ENCODE data around the gene CLMN. TPM values are rescaled to one million over a fixed set of nuclear protein-coding genes. Genes with fewer than 3 reads are reported as not detected.

Gene CLMN
- total and polyA plus RNA-seq, 2 donors: 0.71 to 1.9 TPM

DNA sequence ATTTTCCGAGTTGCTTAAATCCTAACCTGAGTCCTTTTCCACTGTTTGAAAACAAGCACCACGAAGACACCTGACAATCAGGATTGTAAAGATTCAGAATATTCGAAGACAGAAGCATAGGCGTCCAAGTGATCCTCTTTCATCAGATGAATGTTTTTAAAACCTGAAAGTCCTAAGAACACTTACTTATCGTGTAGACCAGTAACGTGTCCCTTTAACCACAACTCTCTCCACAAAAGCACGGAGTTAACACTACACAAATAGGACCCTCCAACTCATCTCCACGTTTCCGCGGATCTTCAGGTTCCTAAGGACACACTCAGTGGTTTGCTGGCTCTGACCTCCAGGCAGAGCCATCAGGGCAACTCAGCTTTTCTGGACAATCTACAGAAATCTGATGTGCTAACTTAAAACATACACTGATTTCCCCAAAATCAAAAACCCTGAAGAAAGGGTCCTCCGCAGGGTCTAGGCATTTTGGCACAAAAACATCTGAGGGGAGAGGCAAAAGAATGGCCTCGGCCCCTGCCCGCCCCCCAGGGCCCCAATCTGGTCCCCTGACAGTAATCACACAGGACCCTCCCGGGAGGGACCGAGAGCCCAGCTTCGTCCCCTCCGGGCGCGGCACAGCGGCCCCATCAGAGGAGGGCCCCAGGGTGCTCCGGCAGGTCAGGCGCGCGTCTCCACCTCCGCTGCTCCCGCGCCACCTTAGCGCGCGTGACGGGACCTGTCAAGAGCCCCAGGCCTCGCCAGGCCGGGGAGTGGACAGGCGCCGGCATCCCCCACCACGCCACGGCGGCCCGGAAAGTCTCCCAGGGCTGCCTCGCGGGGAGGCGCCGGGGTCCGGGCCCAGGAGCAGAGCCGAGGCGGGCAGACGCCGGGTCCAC lies 163.3 kb downstream of the CLMN start:
- Histone ChIP-seq H3K36me3 (ENCODE audit: control insufficient read depth in 2 of 2, insufficient read depth in 2 of 2, low read length in 1 of 2) (no peaks in the 10 kb centered on the region), H3K27me3 (ENCODE audit: control insufficient read depth in 2 of 2, insufficient read depth in 1 of 2, low read length in 1 of 2) (no peaks in the 10 kb centered on the region), H3K27ac (ENCODE audit: low read depth in 1 of 2, low read length in 1 of 2) (peak overlapping the region; percentile 42 to 92), H3K4me1 (ENCODE audit: control insufficient read depth in 2 of 2, insufficient read depth in 2 of 2, low read length in 2 of 2) (peaks cover 10 to 12% of the 10 kb centered on the region in 2 donors), H3K9me3 (ENCODE audit: control insufficient read depth in 2 of 2, insufficient read depth in 1 of 2, low read length in 1 of 2) (no peaks in the 10 kb centered on the region), H3K4me3 (ENCODE audit: low read length in 2 of 2) (peak overlapping the region; percentile 73 to 84)
- 1% methylated on average over 48 of the region's 48 CpGs for WGBS
- DNase-seq (ENCODE audit: low read depth in 6 of 9, low spot score in 9 of 9): peak in 3 of 9 donors; percentile 28 to 59 (median 41)

DNA sequence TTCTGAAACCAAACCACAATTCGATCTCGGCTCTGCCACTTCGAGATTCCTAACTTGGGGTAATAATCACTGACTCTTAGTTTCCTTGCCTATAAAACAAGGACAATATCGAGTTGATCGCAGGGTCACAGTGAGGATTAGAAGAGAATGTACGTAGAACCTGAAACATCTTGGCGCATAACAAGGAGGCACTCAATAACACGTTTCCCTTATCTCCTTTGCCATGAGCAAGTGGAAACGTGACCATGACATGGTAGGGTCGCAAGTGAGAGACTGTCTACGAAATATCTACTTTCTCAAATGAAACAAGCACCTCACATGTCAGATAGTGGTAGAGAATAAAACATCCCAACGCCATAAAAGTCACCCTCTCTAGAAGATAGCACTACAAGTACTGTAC lies 164.7 kb downstream of the CLMN start:
- H3K4me1 ChIP-seq (ENCODE audit: control insufficient read depth in 2 of 2, insufficient read depth in 2 of 2, low read length in 2 of 2): peaks cover 10 to 12% of the 10 kb centered on the region in 2 donors
- DNase-seq (ENCODE audit: low read depth in 6 of 9, low spot score in 9 of 9): no peak
- no peaks in the 10 kb centered on the region for H3K36me3 ChIP-seq (ENCODE audit: control insufficient read depth in 2 of 2, insufficient read depth in 2 of 2, low read length in 1 of 2)
- no peaks in the 10 kb centered on the region for H3K9me3 ChIP-seq (ENCODE audit: control insufficient read depth in 2 of 2, insufficient read depth in 1 of 2, low read length in 1 of 2)
- no peaks in the 10 kb centered on the region for H3K27me3 ChIP-seq (ENCODE audit: control insufficient read depth in 2 of 2, insufficient read depth in 1 of 2, low read length in 1 of 2)
- 93% methylated on average over 12 of the region's 12 CpGs for WGBS
- H3K4me3 ChIP-seq (ENCODE audit: low read length in 2 of 2): no peak overlapping the region
- no peak overlapping the region for H3K27ac ChIP-seq (ENCODE audit: low read depth in 1 of 2, low read length in 1 of 2)

DNA sequence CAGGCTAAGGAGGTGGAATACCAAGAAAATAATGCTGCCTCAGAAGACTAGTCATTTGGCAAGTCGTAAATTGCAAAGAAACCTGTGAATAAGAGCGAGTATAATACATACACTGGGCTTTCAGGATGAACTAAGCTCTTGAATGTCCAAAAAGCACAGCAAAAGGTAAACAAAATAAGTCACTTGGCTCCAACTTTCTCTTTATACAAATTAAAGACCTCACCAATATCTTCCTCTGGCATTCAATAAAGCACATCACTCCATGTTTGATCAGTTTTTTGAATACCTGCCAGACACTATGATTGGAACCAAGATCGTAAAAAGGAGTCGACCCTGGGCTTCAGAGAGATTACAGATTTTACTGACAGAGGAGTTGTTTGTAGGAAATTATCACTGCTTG lies 165.8 kb downstream of the CLMN start:
- no peak for DNase-seq (ENCODE audit: low read depth in 6 of 9, low spot score in 9 of 9)
- no peaks in the 10 kb centered on the region for H3K36me3 ChIP-seq (ENCODE audit: control insufficient read depth in 2 of 2, insufficient read depth in 2 of 2, low read length in 1 of 2)
- WGBS: 94% methylated on average over 4 of the region's 4 CpGs
- H3K4me1 ChIP-seq (ENCODE audit: control insufficient read depth in 2 of 2, insufficient read depth in 2 of 2, low read length in 2 of 2): peaks cover 10 to 12% of the 10 kb centered on the region in 2 donors
- H3K9me3 ChIP-seq (ENCODE audit: control insufficient read depth in 2 of 2, insufficient read depth in 1 of 2, low read length in 1 of 2): no peaks in the 10 kb centered on the region
- H3K27ac ChIP-seq (ENCODE audit: low read depth in 1 of 2, low read length in 1 of 2): no peak overlapping the region
- H3K4me3 ChIP-seq (ENCODE audit: low read length in 2 of 2): no peak overlapping the region
- H3K27me3 ChIP-seq (ENCODE audit: control insufficient read depth in 2 of 2, insufficient read depth in 1 of 2, low read length in 1 of 2): no peaks in the 10 kb centered on the region

DNA sequence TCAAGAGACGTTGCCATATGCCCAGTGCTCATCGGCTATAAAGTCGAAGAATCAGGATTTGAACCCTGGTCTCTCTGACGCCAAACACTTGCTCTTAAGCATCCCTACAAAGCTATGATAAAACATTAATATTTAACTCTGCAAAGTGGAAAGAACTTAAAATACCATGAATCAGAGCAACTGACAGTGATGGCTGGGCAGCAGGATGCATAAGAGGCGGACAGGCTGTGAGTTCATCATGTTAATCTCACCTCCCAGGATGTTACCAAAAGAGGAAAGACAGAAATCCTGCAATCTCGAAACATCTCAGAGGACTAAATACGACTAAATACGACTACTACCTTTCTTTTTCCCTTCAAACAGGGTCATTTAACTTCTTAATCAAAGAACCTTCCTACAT lies 168.1 kb downstream of the CLMN start:
- Histone ChIP-seq H3K4me1 (ENCODE audit: control insufficient read depth in 2 of 2, insufficient read depth in 2 of 2, low read length in 2 of 2) (peaks cover 4 to 7% of the 10 kb centered on the region in 2 donors), H3K27me3 (ENCODE audit: control insufficient read depth in 2 of 2, insufficient read depth in 1 of 2, low read length in 1 of 2) (no peaks in the 10 kb centered on the region), H3K36me3 (ENCODE audit: control insufficient read depth in 2 of 2, insufficient read depth in 2 of 2, low read length in 1 of 2) (no peaks in the 10 kb centered on the region), H3K9me3 (ENCODE audit: control insufficient read depth in 2 of 2, insufficient read depth in 1 of 2, low read length in 1 of 2) (peaks cover 0 to 1% of the 10 kb centered on the region in 2 donors), H3K27ac (ENCODE audit: low read depth in 1 of 2, low read length in 1 of 2) (no peak overlapping the region), H3K4me3 (ENCODE audit: low read length in 2 of 2) (no peak overlapping the region)
- DNase-seq (ENCODE audit: low read depth in 6 of 9, low spot score in 9 of 9): no peak
- WGBS: 95% methylated on average over 8 of the region's 8 CpGs

DNA sequence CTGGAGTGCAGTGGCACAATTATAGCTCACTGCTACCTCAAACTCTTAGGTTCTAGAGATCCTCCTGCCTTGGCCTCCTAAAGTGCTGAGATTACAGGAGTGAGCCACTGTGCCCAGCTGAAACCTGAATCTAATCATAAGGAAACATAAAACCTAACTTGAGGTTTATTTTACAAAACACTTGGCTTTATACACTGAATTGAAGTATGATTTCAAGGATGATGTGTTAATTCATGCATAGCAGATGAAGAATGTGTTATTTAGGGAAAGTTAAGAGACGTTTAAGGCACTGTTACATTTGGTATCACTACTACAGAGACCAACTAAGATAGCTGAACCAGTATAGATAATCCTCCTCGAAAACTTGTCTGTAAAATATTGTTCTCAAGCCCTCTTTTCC lies 168.8 kb downstream of the CLMN start:
- Histone ChIP-seq H3K27me3 (ENCODE audit: control insufficient read depth in 2 of 2, insufficient read depth in 1 of 2, low read length in 1 of 2) (no peaks in the 10 kb centered on the region), H3K4me3 (ENCODE audit: low read length in 2 of 2) (no peak overlapping the region), H3K9me3 (ENCODE audit: control insufficient read depth in 2 of 2, insufficient read depth in 1 of 2, low read length in 1 of 2) (peaks cover 0 to 8% of the 10 kb centered on the region in 2 donors), H3K27ac (ENCODE audit: low read depth in 1 of 2, low read length in 1 of 2) (no peak overlapping the region), H3K4me1 (ENCODE audit: control insufficient read depth in 2 of 2, insufficient read depth in 2 of 2, low read length in 2 of 2) (peaks cover 4 to 5% of the 10 kb centered on the region in 2 donors), H3K36me3 (ENCODE audit: control insufficient read depth in 2 of 2, insufficient read depth in 2 of 2, low read length in 1 of 2) (no peaks in the 10 kb centered on the region)
- no peak for DNase-seq (ENCODE audit: low read depth in 6 of 9, low spot score in 9 of 9)
- 95% methylated on average over 2 of the region's 2 CpGs for WGBS

DNA sequence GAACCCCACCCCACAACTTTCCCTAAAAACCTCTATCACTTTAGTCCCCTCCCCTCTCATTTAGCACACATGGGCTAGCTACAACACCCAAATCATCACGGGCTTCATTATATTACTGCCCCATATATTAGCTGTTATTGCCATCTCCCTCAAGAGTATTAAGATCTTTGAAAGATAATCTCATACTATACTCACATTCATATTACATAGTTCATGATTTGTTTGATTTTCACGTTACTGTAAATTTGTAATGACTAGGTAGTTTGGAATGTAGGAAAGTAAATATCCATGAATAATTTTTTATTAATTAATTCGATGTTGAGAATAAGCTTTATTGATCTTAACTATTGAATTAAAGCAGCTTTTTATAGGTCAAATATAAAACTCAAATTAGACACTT lies 170.3 kb downstream of the CLMN start:
- 97% methylated on average over 3 of the region's 3 CpGs for WGBS

DNA sequence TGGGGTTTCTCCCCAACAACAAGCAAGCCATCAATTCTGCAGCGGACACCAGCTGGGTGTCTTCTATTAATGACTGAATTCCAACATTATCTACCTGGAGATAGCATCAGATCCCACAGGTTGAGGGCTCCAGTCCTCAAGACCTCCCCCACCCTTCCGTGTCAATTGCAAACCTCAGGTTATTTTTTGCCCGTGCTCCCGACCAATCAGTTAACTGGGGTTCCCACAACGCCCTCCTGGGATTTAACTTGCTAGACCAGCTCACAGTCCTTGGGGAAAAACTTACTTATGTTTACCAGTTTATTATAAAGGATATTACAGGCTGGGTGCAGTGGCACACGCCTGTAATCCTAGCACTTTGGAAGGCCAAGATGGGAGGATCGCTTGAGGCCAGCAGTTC lies 172.1 kb downstream of the CLMN start:
- H3K4me1 ChIP-seq (ENCODE audit: control insufficient read depth in 2 of 2, insufficient read depth in 2 of 2, low read length in 2 of 2): no peaks in the 10 kb centered on the region
- no peaks in the 10 kb centered on the region for H3K27me3 ChIP-seq (ENCODE audit: control insufficient read depth in 2 of 2, insufficient read depth in 1 of 2, low read length in 1 of 2)
- H3K4me3 ChIP-seq (ENCODE audit: low read length in 2 of 2): no peak overlapping the region
- H3K27ac ChIP-seq (ENCODE audit: low read depth in 1 of 2, low read length in 1 of 2): no peak overlapping the region
- H3K36me3 ChIP-seq (ENCODE audit: control insufficient read depth in 2 of 2, insufficient read depth in 2 of 2, low read length in 1 of 2): no peaks in the 10 kb centered on the region
- H3K9me3 ChIP-seq (ENCODE audit: control insufficient read depth in 2 of 2, insufficient read depth in 1 of 2, low read length in 1 of 2): peaks cover 0 to 8% of the 10 kb centered on the region in 2 donors
- DNase-seq (ENCODE audit: low read depth in 6 of 9, low spot score in 9 of 9): no peak
- 96% methylated on average over 7 of the region's 7 CpGs for WGBS

More for the DNA sequence above, 170.3 kb downstream of the CLMN start:
- DNase-seq (ENCODE audit: low read depth in 6 of 9, low spot score in 9 of 9): no peak
- H3K4me1 ChIP-seq (ENCODE audit: control insufficient read depth in 2 of 2, insufficient read depth in 2 of 2, low read length in 2 of 2): no peaks in the 10 kb centered on the region
- H3K36me3 ChIP-seq (ENCODE audit: control insufficient read depth in 2 of 2, insufficient read depth in 2 of 2, low read length in 1 of 2): no peaks in the 10 kb centered on the region
- H3K27ac ChIP-seq (ENCODE audit: low read depth in 1 of 2, low read length in 1 of 2): no peak overlapping the region
- H3K4me3 ChIP-seq (ENCODE audit: low read length in 2 of 2): no peak overlapping the region
- peaks cover 0 to 8% of the 10 kb centered on the region in 2 donors for H3K9me3 ChIP-seq (ENCODE audit: control insufficient read depth in 2 of 2, insufficient read depth in 1 of 2, low read length in 1 of 2)
- no peaks in the 10 kb centered on the region for H3K27me3 ChIP-seq (ENCODE audit: control insufficient read depth in 2 of 2, insufficient read depth in 1 of 2, low read length in 1 of 2)

DNA sequence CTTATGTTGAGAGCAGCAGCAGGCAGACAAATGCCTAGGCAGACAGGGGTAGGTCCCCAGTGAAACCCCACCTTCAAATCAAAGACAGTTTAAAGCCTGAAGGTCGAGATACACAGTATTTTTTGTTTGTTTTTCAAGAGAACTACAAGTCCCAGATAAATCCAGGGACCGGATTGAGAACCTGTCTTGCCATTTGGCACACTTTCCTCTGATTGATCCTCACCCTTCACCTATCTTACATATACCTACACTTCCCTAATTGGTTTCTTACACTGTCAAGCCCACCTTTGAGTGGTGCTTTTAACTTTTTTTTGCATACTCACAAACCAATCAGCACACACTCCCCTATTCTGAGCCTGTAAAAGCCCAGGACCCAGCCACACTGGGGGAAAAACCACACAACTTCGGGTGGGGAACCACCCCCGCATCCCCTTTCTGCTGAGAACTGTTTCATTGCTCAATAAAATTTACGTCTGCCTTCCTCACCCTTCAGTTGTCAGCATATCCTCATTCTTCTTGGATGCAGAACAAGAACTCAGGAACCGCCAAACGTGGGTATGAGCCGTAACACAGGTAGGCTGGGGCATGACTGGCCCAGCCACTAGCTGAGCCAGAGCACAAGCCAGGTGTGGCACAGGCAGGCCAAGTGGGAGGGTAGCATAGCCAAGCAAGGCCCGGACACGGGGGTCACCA lies 173.5 kb downstream of the CLMN start:
- Histone ChIP-seq H3K27me3 (ENCODE audit: control insufficient read depth in 2 of 2, insufficient read depth in 1 of 2, low read length in 1 of 2) (no peaks in the 10 kb centered on the region), H3K36me3 (ENCODE audit: control insufficient read depth in 2 of 2, insufficient read depth in 2 of 2, low read length in 1 of 2) (no peaks in the 10 kb centered on the region), H3K4me1 (ENCODE audit: control insufficient read depth in 2 of 2, insufficient read depth in 2 of 2, low read length in 2 of 2) (no peaks in the 10 kb centered on the region), H3K4me3 (ENCODE audit: low read length in 2 of 2) (no peak overlapping the region), H3K9me3 (ENCODE audit: control insufficient read depth in 2 of 2, insufficient read depth in 1 of 2, low read length in 1 of 2) (peaks cover 0 to 8% of the 10 kb centered on the region in 2 donors), H3K27ac (ENCODE audit: low read depth in 1 of 2, low read length in 1 of 2) (no peak overlapping the region)
- DNase-seq (ENCODE audit: low read depth in 6 of 9, low spot score in 9 of 9): no peak
- 94% methylated on average over 10 of the region's 10 CpGs for WGBS

DNA sequence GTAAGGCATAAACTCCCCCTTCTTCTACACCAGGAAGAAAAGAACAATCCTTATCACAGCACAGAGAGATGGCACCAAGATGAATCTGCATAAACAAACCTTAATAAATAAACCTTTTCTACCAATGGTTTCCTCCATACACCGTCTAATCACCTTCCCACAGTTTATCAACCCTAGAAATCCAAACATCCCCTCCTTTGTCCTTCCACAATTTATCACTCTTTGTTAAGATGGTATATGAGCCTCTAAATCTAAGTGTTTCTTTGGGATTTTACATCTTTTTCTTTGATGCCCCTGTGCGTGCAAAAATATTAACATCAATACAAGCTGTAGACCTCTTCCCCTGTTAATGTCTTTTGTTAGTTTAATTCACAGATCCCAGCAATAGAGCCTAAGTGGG lies 174.9 kb downstream of the CLMN start:
- Histone ChIP-seq H3K9me3 (ENCODE audit: control insufficient read depth in 2 of 2, insufficient read depth in 1 of 2, low read length in 1 of 2) (peaks cover 0 to 8% of the 10 kb centered on the region in 2 donors), H3K4me1 (ENCODE audit: control insufficient read depth in 2 of 2, insufficient read depth in 2 of 2, low read length in 2 of 2) (no peaks in the 10 kb centered on the region)
- 97% methylated on average over 2 of the region's 2 CpGs for WGBS

More for the DNA sequence above, 174.9 kb downstream of the CLMN start:
- Histone ChIP-seq H3K27me3 (ENCODE audit: control insufficient read depth in 2 of 2, insufficient read depth in 1 of 2, low read length in 1 of 2) (no peaks in the 10 kb centered on the region), H3K27ac (ENCODE audit: low read depth in 1 of 2, low read length in 1 of 2) (no peak overlapping the region), H3K4me3 (ENCODE audit: low read length in 2 of 2) (no peak overlapping the region), H3K36me3 (ENCODE audit: control insufficient read depth in 2 of 2, insufficient read depth in 2 of 2, low read length in 1 of 2) (no peaks in the 10 kb centered on the region)
- DNase-seq (ENCODE audit: low read depth in 6 of 9, low spot score in 9 of 9): no peak
